ENCODE data around the gene ATP23.

The ATP23 gene

DNA sequence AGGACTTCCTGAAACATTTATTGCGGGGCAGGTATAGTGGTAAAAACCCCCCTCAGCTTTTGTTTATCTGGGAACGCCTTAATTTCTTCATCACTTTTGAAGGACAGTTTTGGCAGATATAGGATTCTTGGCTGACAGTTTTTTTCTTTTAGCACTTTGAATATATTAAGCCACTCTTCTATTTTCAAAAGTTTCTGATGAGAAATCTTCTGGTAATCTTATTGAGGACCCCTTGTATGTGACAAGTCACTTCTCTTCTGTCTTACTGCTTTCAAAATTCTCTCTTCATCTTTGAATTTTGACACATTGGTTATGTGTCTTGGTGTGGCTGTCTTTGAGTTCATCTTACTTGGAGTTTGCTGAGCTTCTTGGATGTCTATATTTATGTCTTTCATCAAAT lies 59.1 kb downstream of the ATP23 start:
- DNase-seq (ENCODE audit: low read depth): no peak
- TF ChIP-seq, protein P1, sequence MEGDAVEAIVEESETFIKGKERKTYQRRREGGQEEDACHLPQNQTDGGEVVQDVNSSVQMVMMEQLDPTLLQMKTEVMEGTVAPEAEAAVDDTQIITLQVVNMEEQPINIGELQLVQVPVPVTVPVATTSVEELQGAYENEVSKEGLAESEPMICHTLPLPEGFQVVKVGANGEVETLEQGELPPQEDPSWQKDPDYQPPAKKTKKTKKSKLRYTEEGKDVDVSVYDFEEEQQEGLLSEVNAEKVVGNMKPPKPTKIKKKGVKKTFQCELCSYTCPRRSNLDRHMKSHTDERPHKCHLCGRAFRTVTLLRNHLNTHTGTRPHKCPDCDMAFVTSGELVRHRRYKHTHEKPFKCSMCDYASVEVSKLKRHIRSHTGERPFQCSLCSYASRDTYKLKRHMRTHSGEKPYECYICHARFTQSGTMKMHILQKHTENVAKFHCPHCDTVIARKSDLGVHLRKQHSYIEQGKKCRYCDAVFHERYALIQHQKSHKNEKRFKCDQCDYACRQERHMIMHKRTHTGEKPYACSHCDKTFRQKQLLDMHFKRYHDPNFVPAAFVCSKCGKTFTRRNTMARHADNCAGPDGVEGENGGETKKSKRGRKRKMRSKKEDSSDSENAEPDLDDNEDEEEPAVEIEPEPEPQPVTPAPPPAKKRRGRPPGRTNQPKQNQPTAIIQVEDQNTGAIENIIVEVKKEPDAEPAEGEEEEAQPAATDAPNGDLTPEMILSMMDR (conservative IDR thresholded peaks at IDR 0.05; ENCODE audit: control insufficient read depth, insufficient read depth, low read depth, low read length): no peak
- no peak overlapping the region for H3K4me3 ChIP-seq (ENCODE audit: control insufficient read depth, low read depth, low read length)

DNA sequence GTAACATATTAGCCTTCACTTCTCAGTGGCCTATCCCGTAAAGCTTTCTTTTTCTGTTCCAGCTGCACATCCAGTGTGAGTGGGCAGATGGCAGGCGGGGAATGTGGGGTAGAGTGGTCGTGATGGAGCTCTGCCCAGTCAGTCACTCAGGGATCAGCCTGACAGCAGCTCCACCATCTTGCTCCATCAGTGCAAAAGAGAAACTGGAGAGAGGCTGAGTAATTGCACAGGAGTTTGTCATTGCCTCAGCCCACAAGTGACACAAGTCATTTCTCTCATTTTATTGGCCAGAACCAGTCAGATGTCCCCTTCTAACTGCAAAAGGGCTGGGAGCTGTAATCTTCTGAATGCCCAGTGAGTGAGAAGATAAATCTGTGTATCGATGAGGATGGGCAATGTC lies 66.5 kb downstream of the ATP23 start:
- DNase-seq (ENCODE audit: low read depth): no peak
- H3K4me3 ChIP-seq (ENCODE audit: control insufficient read depth, low read depth, low read length): no peak overlapping the region
- TF ChIP-seq, protein P1 (conservative IDR thresholded peaks at IDR 0.05; ENCODE audit: control insufficient read depth, insufficient read depth, low read depth, low read length): no peak

DNA sequence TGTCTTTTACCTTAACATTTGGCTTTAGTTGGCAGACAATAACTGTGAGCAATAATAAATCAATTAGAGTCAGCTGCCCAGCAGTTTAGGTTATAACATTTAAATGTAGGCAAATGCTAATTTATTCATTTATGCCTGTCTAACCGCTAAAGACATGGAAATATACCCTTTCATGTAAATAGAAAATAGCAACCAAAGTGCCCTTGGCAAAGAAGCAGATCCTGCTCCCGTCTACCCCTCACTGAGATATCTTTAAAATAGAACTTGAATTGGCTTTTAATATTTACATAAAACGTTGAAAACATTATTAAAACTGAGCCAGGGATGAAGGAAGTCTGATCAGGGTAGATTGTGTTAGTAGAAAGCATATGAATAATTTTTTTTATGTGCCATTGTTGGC lies 67.3 kb downstream of the ATP23 start:
- TF ChIP-seq, protein P1 (conservative IDR thresholded peaks at IDR 0.05; ENCODE audit: control insufficient read depth, insufficient read depth, low read depth, low read length): no peak
- H3K4me3 ChIP-seq (ENCODE audit: control insufficient read depth, low read depth, low read length): no peak overlapping the region
- no peak for DNase-seq (ENCODE audit: low read depth)
